NCI-H1694 treated with DMSO at 0.1 percent for 48 hours (cell line): ENCODE results near the gene ZSWIM4.

Experiments
- DNase-seq: peaks from one replicate; lab custom pipeline; 2025; lab: John Stamatoyannopoulos, UW

Gene ZSWIM4

DNA sequence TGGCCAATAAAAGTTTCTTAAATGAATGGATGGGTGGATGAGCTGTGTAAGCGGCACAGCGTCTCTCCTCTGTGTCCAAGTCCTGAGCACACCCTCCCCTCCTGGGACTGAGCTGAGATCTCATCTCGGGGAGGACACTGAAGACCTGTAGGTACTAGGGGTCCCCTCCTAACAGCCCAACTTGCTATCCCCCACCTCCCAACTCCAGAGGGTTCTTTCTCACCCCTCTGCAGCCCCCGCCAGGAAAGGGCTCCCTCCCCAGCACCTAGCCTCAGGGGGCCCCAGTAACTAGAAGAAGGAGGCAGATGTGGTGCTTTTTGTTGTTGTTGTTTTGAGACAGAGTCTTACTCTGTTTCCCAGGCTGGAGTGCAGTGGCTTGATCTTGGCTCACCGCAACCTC is 80.6 kb downstream of the ZSWIM4 start:
- DNase-seq: no peak

DNA sequence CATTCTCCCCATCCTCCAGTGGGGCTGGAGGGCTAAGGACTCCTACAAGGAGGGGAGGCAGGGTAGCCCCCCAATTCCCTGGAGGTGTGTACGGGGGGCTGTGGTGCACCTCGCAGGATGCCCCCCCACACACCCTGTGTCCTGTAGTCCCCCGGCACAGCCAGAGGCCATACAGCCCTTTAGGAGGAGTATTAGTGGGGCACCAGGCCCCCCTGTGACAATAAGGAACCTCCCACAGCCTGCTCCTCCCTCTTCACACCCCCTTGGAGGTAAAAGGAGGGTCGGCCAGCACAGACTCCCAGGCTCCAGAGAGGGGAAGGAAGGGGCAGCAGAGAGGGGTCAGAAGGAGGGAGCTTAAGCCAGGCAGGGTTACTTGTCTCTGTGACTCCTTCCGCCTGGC is 81.6 kb downstream of the ZSWIM4 start, which contains the start of gene NANOS3:
Gene NANOS3, plus strand, starts transcription at position 301 of the 400 bp plus-strand sequence. CDS start 115 bp downstream, outside the sequence.
- DNase-seq: no peak

DNA sequence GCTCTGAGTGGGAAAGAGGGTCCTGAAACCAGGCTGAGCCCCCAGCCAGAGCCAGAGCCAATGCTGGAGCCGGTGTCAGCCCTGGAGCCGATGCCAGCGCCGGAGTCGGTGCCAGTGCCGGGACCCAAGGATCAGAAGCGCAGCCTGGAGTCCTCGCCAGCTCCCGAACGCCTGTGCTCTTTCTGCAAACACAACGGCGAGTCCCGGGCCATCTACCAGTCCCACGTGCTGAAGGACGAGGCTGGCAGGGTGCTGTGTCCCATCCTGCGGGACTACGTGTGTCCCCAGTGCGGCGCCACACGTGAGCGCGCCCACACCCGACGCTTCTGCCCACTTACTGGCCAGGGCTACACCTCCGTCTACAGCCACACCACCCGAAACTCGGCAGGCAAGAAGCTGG is 82.1 kb downstream of the ZSWIM4 start:
- no peak for DNase-seq

DNA sequence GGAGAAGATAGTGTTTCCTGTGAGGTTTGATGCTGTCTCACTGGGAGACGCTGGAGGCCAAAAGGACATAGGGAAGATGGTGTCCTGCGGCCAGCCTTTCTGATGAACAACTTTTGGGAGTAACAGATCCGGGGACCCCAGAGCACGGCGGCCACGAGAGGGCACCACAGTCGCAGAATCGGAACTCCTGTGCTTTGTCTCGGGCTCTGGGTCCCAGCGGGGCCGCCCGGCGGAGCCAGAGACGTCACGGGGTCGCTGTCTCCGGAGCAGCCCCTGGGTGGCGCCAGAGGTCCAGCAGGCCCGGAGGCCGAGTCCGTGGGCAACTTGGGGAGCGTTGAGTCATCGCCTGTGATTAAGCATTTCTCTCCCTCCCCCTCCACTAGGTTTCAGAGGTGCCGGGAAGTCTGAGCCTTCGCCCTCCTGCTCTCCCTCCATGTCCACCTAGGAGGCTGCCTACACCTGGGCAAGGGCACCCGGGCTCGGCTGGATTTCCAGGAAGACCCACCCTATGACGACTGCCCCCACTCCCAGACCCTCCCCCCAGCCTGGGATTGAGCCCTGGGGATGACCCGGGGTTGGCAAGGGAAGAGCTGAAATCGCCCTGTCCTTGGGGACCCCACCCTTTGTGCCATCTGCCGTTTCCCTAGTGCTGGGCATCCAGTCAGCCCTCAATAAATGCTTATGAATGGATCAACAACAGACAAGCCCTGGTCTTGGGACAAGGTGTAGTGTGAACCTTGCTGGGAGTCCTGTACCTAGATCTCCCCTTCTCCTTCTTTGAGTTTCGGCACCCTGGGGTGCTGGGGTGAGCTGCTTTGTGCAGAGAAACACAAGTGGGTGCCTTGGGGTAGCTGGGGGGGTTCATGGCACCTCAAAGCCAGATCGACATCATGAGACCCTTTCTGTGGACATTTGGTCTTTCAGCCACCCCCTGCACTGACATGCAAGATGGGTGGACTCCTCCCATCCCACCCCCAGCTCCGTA is 85.1 kb downstream of the ZSWIM4 start:
- peak; percentile 82 for DNase-seq

DNA sequence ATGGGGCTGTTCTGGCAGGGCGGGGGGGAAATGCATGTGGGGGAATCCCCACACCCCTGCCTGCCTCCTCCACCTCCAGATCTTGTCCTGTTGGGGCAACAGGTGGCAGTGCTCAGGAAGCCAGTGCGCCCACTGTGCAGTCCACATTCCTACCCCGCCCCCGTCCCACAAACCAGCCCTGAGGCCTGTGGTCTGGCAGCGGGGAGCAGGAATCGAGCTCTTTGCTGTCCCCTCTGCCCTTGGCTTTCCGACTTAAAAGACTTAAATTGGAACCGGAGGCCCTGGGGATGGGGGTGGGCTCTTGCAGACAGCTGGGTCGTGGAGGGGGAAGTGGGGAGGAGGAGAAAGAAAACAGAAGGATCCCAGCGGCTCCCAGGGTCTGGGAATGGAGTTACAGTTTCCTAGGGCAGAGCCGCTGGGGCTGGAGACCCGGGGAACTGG is 86.0 kb downstream of the ZSWIM4 start:
- DNase-seq: no peak
